ENCODE data around the gene FAM168A.

DNA sequence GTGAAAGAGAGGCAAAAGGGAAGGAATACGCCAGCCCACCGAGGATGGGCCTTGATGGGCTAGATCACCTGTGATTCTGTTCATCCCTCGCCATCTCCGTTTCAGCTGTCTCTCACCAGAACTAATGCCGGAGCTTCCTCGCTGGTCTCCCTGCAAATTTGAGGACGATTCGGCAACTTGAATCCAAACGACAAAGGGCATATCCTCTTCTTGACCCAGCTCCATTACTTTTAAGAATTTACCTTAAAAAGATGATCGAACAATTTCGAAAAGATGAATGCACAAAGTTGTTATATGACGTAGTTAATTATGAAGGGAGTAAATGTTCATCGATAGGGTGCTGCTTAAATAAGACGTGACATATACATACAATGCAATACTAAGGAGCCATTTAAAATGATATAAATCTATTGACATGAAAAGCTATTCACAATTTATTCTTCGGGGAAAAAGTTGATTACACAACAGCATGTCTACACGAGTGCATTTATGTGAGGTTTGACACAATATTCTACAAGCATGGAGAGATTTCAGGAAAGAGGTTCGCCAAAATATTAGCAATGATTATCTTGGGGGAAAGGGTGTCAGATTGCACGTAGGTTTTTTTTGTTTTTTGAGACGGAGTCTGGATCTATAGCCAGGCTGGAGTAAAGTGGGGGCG, 937 bp upstream of the FAM168A start:
- TF ChIP-seq, protein P1, sequence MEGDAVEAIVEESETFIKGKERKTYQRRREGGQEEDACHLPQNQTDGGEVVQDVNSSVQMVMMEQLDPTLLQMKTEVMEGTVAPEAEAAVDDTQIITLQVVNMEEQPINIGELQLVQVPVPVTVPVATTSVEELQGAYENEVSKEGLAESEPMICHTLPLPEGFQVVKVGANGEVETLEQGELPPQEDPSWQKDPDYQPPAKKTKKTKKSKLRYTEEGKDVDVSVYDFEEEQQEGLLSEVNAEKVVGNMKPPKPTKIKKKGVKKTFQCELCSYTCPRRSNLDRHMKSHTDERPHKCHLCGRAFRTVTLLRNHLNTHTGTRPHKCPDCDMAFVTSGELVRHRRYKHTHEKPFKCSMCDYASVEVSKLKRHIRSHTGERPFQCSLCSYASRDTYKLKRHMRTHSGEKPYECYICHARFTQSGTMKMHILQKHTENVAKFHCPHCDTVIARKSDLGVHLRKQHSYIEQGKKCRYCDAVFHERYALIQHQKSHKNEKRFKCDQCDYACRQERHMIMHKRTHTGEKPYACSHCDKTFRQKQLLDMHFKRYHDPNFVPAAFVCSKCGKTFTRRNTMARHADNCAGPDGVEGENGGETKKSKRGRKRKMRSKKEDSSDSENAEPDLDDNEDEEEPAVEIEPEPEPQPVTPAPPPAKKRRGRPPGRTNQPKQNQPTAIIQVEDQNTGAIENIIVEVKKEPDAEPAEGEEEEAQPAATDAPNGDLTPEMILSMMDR (conservative IDR thresholded peaks at IDR 0.05 in 1 of 2, IDR thresholded peaks at IDR 0.05 in 1 of 2; ENCODE audit: low read depth in 1 of 2, low read length in 2 of 2): no peak
- no peak for TF ChIP-seq EZH2 (IDR thresholded peaks at IDR 0.05; ENCODE audit: low read length, missing control alignments)
